Skeletal muscle cell (primary cell): Measurements from ENCODE around the gene L1CAM.
A peak's percentile ranks its signal among the peaks of the same experiment; 100 is the strongest.

Experiments used
- DNase-seq: peaks from one replicate; pipeline ENCODE4 v3.0.0-alpha.2; 2010; ENCODE audit warnings: low read depth
- H3K4me3 ChIP-seq: 2 replicates; pipeline ENCODE4 v1.5.1; 2011; ENCODE audit warnings: low read depth, mild to moderate bottlenecking, control low read depth, low read length, moderate library complexity

The L1CAM gene

GRCh38 chrX:153885968-153886903 is at the start of gene L1CAM:
TSS of gene L1CAM (minus strand) at chrX:153886173. CDS start at chrX:153875836, 10,337 bp downstream.
- H3K4me3 ChIP-seq: peak within 1 kb of the TSS; percentile 22

GRCh38 chrX:153935326-153935851 is 49.4 kb upstream of the L1CAM start:
- no peak for DNase-seq
- H3K4me3 ChIP-seq: peak overlapping the region; percentile 40

More at GRCh38 chrX:153885968-153886903, at the start of gene L1CAM:
- no peak for DNase-seq

- DNase-seq: no peak
- peak within 1 kb of the TSS; percentile 62 for H3K4me3 ChIP-seq
These were observed 48.9 kb upstream of the L1CAM start, which contains the start of gene NAA10 for GRCh38 chrX:153934762-153935325. TSS of gene NAA10 (minus strand) at chrX:153935037. CDS start at chrX:153934904, 133 bp downstream.

DNA sequence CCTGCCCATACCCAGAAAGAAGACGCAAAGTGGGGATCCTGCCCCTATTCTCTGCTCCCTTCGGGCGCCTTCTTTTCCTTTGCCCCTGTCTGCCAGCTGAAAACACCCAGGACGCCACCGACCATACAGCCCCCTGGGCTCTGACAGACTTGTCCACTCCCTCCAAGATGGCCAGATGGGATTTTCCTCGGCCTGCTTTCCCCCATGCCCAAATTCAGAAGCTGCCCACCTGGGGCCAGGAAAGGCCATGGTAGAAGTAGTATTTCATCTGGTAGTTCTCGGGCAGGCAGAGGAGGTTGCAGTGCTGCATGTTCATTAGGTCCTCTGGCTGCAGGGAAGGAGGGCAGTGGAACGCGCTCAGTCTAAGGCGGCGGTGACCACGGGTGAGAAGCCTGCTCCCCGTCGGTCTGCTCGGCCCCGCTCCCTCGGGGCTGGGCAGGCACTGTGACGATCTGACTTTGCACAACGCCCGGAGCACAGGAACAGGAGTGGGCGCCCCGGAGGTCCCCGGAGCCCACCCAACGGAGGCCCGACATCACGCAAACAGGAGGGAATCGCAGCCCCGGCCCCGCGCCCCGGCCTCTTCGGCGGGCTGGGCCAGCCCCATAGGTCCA is 48.3 kb upstream of the L1CAM start:
- no peak for DNase-seq
- H3K4me3 ChIP-seq: peak overlapping the region; percentile 62

DNA sequence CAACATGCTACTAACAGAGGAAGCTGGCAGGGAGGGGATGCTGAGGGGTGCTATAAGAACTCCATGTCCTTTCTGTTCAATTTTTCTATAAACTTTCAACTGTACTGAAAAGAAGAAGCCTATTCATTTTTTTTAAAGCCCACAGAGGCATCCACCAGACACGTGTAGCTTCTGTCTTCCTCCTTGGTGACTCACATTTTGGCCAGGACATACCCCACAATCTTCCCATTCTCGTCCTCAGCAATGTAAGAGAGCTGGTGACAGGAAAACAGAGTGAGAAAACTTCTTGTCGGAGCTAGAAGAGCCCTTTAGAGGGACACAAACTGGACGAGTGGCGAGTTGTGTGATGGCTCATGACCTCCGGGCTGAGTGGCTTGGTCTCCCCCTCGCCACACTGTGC is 47.8 kb upstream of the L1CAM start:
- no peak for DNase-seq
- peak overlapping the region; percentile 62 for H3K4me3 ChIP-seq

DNA sequence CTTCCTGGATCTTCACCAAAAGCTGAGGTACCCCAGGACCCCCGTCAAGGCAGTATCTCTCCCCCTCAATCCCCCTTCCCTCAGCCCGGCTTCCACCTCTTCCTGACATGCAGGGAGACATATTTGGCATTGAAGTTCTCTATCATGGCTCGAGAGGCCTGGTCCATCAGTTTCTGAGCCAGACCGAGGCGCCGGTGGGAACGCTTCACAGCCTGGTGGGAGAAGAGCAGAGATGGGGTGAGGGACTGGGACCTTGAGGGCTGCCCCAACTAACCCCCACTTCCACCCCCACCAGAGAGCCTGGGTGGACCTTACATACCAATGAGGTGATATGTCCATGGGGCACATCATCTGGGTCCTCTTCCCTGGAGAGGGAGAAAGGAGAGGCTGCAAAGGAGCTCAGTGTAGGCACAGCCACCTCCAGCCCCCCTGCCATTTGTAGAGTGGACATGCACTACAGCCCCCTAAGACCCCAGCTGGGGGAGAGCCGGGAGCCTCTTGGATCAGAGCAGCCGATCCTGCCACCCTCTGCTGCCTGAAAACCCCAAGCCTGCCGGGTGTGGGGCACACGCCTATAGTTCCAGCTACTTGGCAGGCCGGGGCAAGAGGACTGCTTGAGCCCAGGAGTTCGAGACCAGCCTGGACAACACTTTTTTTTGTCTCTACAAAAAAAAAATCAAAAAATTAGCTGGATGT is 46.4 kb upstream of the L1CAM start:
- H3K4me3 ChIP-seq: no peak overlapping the region
- no peak for DNase-seq

GRCh38 chrX:153931748-153932147 is 45.8 kb upstream of the L1CAM start:
- DNase-seq: no peak
- H3K4me3 ChIP-seq: no peak overlapping the region

DNA sequence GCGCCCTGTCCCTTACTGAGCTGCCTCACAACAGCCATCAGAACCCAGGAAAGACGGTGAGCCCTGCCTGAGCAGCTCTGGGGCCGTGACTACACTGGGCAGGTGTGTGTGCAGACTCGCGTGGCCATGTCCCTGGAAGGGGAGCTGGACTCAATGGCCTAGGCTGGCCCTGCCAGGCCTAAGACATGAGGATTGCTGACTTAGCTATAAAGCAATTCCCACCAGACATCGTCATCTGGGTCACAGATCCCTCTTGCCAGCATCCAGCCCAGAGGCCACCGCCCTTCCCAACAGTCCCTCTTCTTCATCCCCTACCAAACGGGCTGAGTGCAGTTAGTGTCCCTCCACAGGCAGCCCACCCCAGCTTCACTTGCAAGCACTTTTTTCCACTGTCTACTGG is 45.2 kb upstream of the L1CAM start:
- no peak overlapping the region for H3K4me3 ChIP-seq
- DNase-seq: no peak

- DNase-seq: no peak
- no peak overlapping the region for H3K4me3 ChIP-seq
These were observed 44.3 kb upstream of the L1CAM start for GRCh38 chrX:153930011-153930910.

DNA sequence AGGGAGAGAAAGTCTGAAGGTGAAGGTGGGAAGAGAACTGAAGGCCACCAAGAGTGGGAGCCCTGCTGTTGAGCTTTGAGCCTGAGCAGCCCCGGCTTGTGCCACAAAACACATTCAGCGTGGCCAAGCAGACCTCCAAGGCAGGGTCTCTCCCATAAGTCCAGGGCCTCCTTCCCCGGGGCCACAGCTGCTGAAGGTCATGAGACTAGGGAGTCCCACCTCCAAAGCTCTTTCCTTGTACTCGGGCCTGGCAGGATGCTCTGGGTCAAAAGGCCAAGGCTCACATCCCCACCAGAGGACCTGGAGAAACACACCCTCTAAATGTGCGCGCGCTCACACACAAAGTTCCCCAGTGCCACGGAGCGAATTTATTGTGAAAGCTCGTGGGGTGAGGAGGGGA is 43.6 kb upstream of the L1CAM start:
- DNase-seq: no peak
- H3K4me3 ChIP-seq: no peak overlapping the region

- DNase-seq: no peak
- no peak overlapping the region for H3K4me3 ChIP-seq
These were observed 42.9 kb upstream of the L1CAM start for GRCh38 chrX:153928846-153929245.

GRCh38 chrX:153927922-153928760 is 42.2 kb upstream of the L1CAM start:
- DNase-seq: peak; percentile 93
- H3K4me3 ChIP-seq: peak overlapping the region; percentile 58

DNA sequence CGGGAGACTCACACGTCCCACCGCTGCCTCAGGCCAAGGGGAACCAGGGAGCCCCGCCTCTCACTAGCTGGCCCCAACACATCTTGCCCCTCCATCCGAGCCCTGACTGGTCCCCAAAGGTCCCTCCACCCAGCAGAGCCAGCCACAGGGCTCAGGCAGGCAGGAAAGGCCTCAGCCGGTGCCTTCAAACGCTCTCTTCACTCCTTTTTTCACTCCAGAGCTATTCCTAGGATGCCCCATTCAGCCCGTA is 41.6 kb upstream of the L1CAM start:
- H3K4me3 ChIP-seq: peak overlapping the region; percentile 58
- no peak for DNase-seq

DNA sequence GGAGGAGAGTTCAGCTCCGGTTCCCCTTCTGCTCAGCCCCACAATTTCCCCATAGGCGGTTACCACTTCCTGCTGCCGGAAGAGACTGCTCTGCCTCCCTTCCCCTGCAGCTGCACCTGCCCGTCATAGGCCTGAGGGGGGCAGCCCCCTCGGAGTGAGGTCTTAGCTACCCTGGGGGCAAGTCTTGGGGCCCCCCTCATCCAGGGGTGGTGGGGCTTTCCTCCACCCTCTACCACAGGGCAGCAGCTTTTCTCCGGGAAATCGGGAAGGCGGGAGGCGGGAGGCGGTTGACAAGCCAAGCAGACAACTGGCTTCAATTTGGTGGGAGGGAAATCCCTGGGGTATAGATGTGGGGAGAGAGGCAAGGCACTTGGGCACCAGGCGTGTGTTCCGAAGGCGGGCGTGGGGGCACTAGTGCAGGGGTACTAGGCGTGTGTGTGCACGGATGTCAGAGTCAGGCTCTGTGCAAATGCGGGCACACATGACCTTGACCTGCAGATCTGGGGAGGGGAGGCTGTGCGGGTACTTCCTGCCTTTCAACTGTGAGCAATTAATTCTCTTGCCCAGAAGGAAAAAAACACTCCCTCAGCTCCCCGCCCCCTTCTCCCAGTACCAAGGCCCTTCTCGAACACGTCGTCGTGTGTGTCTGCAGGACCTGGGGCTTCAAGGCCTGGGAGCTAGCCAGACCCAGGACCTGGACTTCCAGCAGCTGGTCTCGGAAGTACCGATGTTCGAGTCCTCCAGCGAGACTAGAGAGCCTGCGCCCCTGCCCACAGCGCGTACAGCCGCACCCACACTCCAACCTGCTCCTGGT is 41.1 kb upstream of the L1CAM start:
- DNase-seq: no peak
- peak overlapping the region; percentile 58 for H3K4me3 ChIP-seq

- DNase-seq: no peak
- H3K4me3 ChIP-seq: peak overlapping the region; percentile 11
These were observed 40.5 kb upstream of the L1CAM start for GRCh38 chrX:153926552-153926857.

DNA sequence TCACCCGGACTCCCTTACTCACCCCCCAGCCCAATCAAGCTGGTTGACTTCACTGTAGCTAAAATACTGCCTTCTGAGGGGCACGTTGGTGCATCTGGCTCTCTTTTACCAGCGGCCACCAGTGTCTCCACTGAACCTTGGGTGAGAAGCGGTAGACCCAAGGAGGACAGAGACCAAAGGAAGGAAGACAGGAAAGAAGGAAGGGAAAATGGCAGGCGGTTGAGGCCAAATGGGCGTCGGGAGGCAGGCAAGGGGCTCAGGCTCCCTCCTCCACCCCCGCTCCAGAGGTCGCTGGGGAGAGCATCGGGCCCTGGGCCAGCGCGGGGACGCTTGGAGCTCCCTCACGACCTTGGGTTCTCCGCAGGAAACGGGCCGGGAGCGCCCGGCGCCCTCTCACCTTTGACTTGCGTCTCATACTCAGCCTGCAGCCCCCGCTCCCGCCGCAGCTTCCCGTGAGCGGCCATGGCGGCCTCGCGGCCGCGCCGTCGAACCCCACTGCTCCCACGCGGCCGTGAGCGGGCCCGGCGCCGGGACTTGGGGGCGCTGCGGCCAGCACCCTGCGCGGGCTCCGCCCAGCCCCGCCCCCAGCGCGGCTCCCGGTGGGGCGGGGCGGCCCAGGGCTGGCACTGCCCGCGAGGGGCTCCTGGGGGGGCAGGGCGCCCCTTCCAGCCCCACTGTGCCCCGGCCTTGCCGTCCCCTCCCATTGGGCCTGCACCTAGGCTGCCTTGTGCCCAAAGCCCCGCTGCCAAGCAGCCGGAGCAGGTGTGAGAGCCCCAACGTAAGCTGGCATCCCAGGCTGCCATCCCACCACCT is 40.0 kb upstream of the L1CAM start, which contains the start of gene ARHGAP4:
Gene ARHGAP4, minus strand, starts transcription at position 526 of the 813 bp plus-strand sequence. Its CDS starts 62 bp downstream, at position 464.
- DNase-seq: no peak

More for the DNA sequence above, 40.0 kb upstream of the L1CAM start, which contains the start of gene ARHGAP4:
- peak within 1 kb of the TSS; percentile 58 for H3K4me3 ChIP-seq
